ENCODE results near the gene NOTCH3.
A peak's percentile ranks its signal among the peaks of the same experiment; 100 is the strongest.

The NOTCH3 gene

GRCh38 chr19:15126131-15126910, 74.5 kb downstream of the NOTCH3 start:
- Histone ChIP-seq H3K27me3 (no peaks in the 10 kb centered on the region), H3K9me3 (no peaks in the 10 kb centered on the region), H3K27ac (peak overlapping the region; percentile 87 to 95), H3K4me1 (peaks cover 4 to 27% (median 16%) of the 10 kb centered on the region in 4 donors), H3K4me3 (peak overlapping the region; percentile 66 to 81), H3K36me3 (peaks cover 0 to 18% (median 3%) of the 10 kb centered on the region in 3 donors)
- no peak for TF ChIP-seq CTCF (IDR thresholded peaks at IDR 0.05)
- no peak for DNase-seq
- intact Hi-C loops (cut with DNase I; ENCODE audit: low total_unique reads): no loop called here

- intact Hi-C loops (cut with DNase I; ENCODE audit: low total_unique reads): no loop called here
- peak overlapping the region; percentile 87 to 95 for H3K27ac ChIP-seq
- peaks cover 3 to 27% (median 12%) of the 10 kb centered on the region in 3 donors for H3K36me3 ChIP-seq
- peaks cover 4 to 27% (median 16%) of the 10 kb centered on the region in 4 donors for H3K4me1 ChIP-seq
- H3K9me3 ChIP-seq: no peaks in the 10 kb centered on the region
- H3K27me3 ChIP-seq: no peaks in the 10 kb centered on the region
- TF ChIP-seq CTCF (IDR thresholded peaks at IDR 0.05): peak in 1 of 2 experiments; percentile 34
- DNase-seq: peak; percentile 98 to 99
- H3K4me3 ChIP-seq: peak overlapping the region; percentile 66 to 81
Measured at GRCh38 chr19:15125232-15126067, 75.3 kb downstream of the NOTCH3 start.

GRCh38 chr19:15124572-15125231, 76.1 kb downstream of the NOTCH3 start:
- intact Hi-C loops (cut with DNase I; ENCODE audit: low total_unique reads): no loop called here
- Histone ChIP-seq H3K4me3 (peak overlapping the region; percentile 66 to 81), H3K9me3 (no peaks in the 10 kb centered on the region)

GRCh38 chr19:15123900-15124299, 76.9 kb downstream of the NOTCH3 start:
- intact Hi-C loops (cut with DNase I; ENCODE audit: low total_unique reads): no loop called here
- peak overlapping the region; percentile 87 to 95 for H3K27ac ChIP-seq
- peak; percentile 58 to 93 for DNase-seq

More at GRCh38 chr19:15124572-15125231, 76.1 kb downstream of the NOTCH3 start:
- H3K36me3 ChIP-seq: peaks cover 5 to 34% (median 19%) of the 10 kb centered on the region in 3 donors
- DNase-seq: no peak
- no peaks in the 10 kb centered on the region for H3K27me3 ChIP-seq
- peak overlapping the region; percentile 87 to 95 for H3K27ac ChIP-seq
- peaks cover 4 to 27% (median 16%) of the 10 kb centered on the region in 4 donors for H3K4me1 ChIP-seq
- TF ChIP-seq CTCF (IDR thresholded peaks at IDR 0.05): no peak

More at GRCh38 chr19:15123900-15124299, 76.9 kb downstream of the NOTCH3 start:
- Histone ChIP-seq H3K9me3 (no peaks in the 10 kb centered on the region), H3K4me1 (peaks cover 4 to 27% (median 16%) of the 10 kb centered on the region in 4 donors), H3K4me3 (no peak overlapping the region), H3K27me3 (no peaks in the 10 kb centered on the region), H3K36me3 (peaks cover 13 to 42% (median 27%) of the 10 kb centered on the region in 3 donors)
- TF ChIP-seq CTCF (IDR thresholded peaks at IDR 0.05): no peak

All from tibial artery (tissue), 4 donors.